Tongue (tissue), 2 donors: ENCODE measurements around the gene LIN7C. TPM values are rescaled to one million over a fixed set of nuclear protein-coding genes. Genes with fewer than 3 reads are reported as not detected.
"Not testable (repeated sequence)": the region's sequence is repeated elsewhere in the genome, so short reads cannot be mapped to it uniquely, and the experiment has no call there.

Source experiments
- DNase-seq: peaks from one replicate; pipeline ENCODE4 v3.0.0-alpha.2; 2015
- total RNA-seq: library from RNA; depleted of rRNA; stranded (reverse); fragments of >200 nt; gene quantifications from one replicate; pipeline ENCODE4 v1.2.3, GENCODE V29; 2014

Gene LIN7C
- total RNA-seq, 1 donor from 2014 or later: 57.3 TPM

- no peak for DNase-seq
These were observed 37.4 kb downstream of the LIN7C start for GRCh38 chr11:27468995-27469695.

- DNase-seq: peak; percentile 67
These were observed 38.2 kb downstream of the LIN7C start for GRCh38 chr11:27468209-27468994.

GRCh38 chr11:27467181-27467913 is 39.2 kb downstream of the LIN7C start:
- no peak for DNase-seq

- no peak for DNase-seq
These were observed 40.2 kb downstream of the LIN7C start for GRCh38 chr11:27466363-27466762.

GRCh38 chr11:27465629-27466028 is 40.9 kb downstream of the LIN7C start:
- no peak for DNase-seq

GRCh38 chr11:27464909-27465308 is 41.7 kb downstream of the LIN7C start:
- peak; percentile 46 for DNase-seq

- DNase-seq: no peak
These were observed 42.3 kb downstream of the LIN7C start for GRCh38 chr11:27464289-27464696.

GRCh38 chr11:27462543-27462942 is 44.0 kb downstream of the LIN7C start:
- DNase-seq: no peak

GRCh38 chr11:27460158-27460978 is 46.2 kb downstream of the LIN7C start:
- no peak for DNase-seq

GRCh38 chr11:27459191-27459590 is 47.4 kb downstream of the LIN7C start:
- no peak for DNase-seq

GRCh38 chr11:27458182-27458581 is 48.4 kb downstream of the LIN7C start:
- no peak for DNase-seq

- DNase-seq: no peak
These were observed 49.7 kb downstream of the LIN7C start for GRCh38 chr11:27456795-27457329.

GRCh38 chr11:27456140-27456794 is 50.3 kb downstream of the LIN7C start:
- no peak for DNase-seq

GRCh38 chr11:27455667-27456066 is 50.9 kb downstream of the LIN7C start:
- no peak for DNase-seq

- no peak for DNase-seq
These were observed 52.9 kb downstream of the LIN7C start for GRCh38 chr11:27453701-27454100.

GRCh38 chr11:27452147-27452546 is 54.4 kb downstream of the LIN7C start:
- DNase-seq: no peak

GRCh38 chr11:27451244-27451965 is 55.2 kb downstream of the LIN7C start:
- no peak for DNase-seq

- not testable (repeated sequence) for DNase-seq
These were observed 58.4 kb downstream of the LIN7C start for GRCh38 chr11:27448184-27448540.

- no peak for DNase-seq
These were observed 59.0 kb downstream of the LIN7C start for GRCh38 chr11:27447288-27448183.

- no peak for DNase-seq
These were observed 60.9 kb downstream of the LIN7C start for GRCh38 chr11:27445625-27446024.
